ENCODE data around the gene CLCN2. TPM values are rescaled to one million over a fixed set of nuclear protein-coding genes. Genes with fewer than 3 reads are reported as not detected.

CLCN2 gene
- total and polyA plus RNA-seq, 2 of the 8 experiments (the other 6 are each of a cell fraction or from before 2014, with no cell fraction given), result 13.7 to 16.1 TPM

GRCh38 chr3:184371570-184372018, 10.2 kb upstream of the CLCN2 start (continued):
- TF ChIP-seq CHD7 (IDR thresholded peaks at IDR 0.05; ENCODE audit: insufficient replicate concordance, low read length) (no peak), ZNF274 (IDR thresholded peaks at IDR 0.05; ENCODE audit: borderline replicate concordance, extremely low read depth, low read length) (no peak), BCL11A (IDR thresholded peaks at IDR 0.05; ENCODE audit: low read depth in 2 of 2, low read length in 2 of 2) (no peak), PHF8 (conservative IDR thresholded peaks at IDR 0.05; ENCODE audit: low read depth, low read length) (no peak), CHD2 (IDR thresholded peaks at IDR 0.05; ENCODE audit: low read length) (no peak), KDM1A (IDR thresholded peaks at IDR 0.05; ENCODE audit: borderline replicate concordance, low read length) (no peak), EZH2 (IDR thresholded peaks at IDR 0.05; ENCODE audit: low read depth, low read length, severe bottlenecking) (no peak), TCF12 (IDR thresholded peaks at IDR 0.05; ENCODE audit: low read depth, low read length) (no peak), SRF (IDR thresholded peaks at IDR 0.05; ENCODE audit: low read depth, low read length) (0 out of 2 replicates have a peak, but pooled peaks have one; percentile 13)
